HepG2 (cell line): ENCODE results near the gene AOX1. TPM values are rescaled to one million over a fixed set of nuclear protein-coding genes. Genes with fewer than 3 reads are reported as not detected.

ENCODE experiments used
- ARNT ChIP-seq: fragments of 450-650 bp; IDR thresholded peaks from 2 replicates; pipeline ENCODE4 v1.6.1; 2017
- BRD4 ChIP-seq: sonication (generic); formaldehyde crosslinking; IDR thresholded peaks from 2 replicates; pipeline ENCODE4 v1.4.0; 2020; ENCODE audit warnings: missing genetic modification reagents
- CCAR2 ChIP-seq: fragments of 200-400 bp; formaldehyde crosslinking; optimal IDR thresholded peaks from 2 replicates; pipeline ENCODE3; 2018; ENCODE audit warnings: low read depth, mild to moderate bottlenecking, low read length, moderate library complexity
- ELF4 ChIP-seq: sonication (generic); formaldehyde crosslinking; IDR thresholded peaks from 2 replicates; pipeline ENCODE4 v1.5.0; 2020; ENCODE audit warnings: missing genetic modification reagents, mild to moderate bottlenecking, moderate library complexity, borderline replicate concordance
- FOXK1 ChIP-seq: sonication (generic); formaldehyde crosslinking; IDR thresholded peaks from 2 replicates; pipeline ENCODE4 v1.4.0; 2020; ENCODE audit warnings: low read depth, missing genetic modification reagents, borderline replicate concordance
- HNF4G ChIP-seq, 2 experiments: sonication (generic) in 1 of 2; formaldehyde crosslinking in 1 of 2; IDR thresholded peaks; 2 replicates each; pipeline versions ENCODE4 v1.4.0 to v1.6.1; 2011 to 2020; ENCODE audit warnings: borderline replicate concordance in 2 of 2, low read depth in 2 of 2, mild to moderate bottlenecking in 2 of 2, low read length in 1 of 2, missing genetic modification reagents in 1 of 2, moderate library complexity in 1 of 2
- JDP2 ChIP-seq: sonication (generic); formaldehyde crosslinking; IDR thresholded peaks from 2 replicates; pipeline ENCODE4 v1.8.1; 2022; ENCODE audit warnings: missing genetic modification reagents, borderline replicate concordance
- KLF16 ChIP-seq, 2 experiments: sonication (generic) in 1 of 2; formaldehyde crosslinking in 1 of 2; IDR thresholded peaks; 2 replicates each; pipeline versions ENCODE4 v1.6.1 to v1.8.0; 2016 to 2023; ENCODE audit warnings: missing genetic modification reagents in 2 of 2, missing compliant biosample characterization in 1 of 2
- NCOA1 ChIP-seq: sonication (generic); formaldehyde crosslinking; IDR thresholded peaks from 2 replicates; pipeline ENCODE4 v1.9.0; 2021; ENCODE audit warnings: missing genetic modification reagents
- RNF2 ChIP-seq: fragments of 450-650 bp; conservative IDR thresholded peaks from 2 replicates; pipeline ENCODE4 v1.6.1; 2016; ENCODE audit warnings: low read depth
- SRF ChIP-seq: IDR thresholded peaks from 2 replicates; pipeline ENCODE4 v1.6.1; 2011; ENCODE audit warnings: mild to moderate bottlenecking, low read depth, low read length, moderate library complexity
- TBP ChIP-seq: sonication (generic); formaldehyde crosslinking; IDR thresholded peaks from 2 replicates; pipeline ENCODE4 v1.5.0; 2020; ENCODE audit warnings: missing genetic modification reagents
- TBX2 ChIP-seq: sonication (generic); formaldehyde crosslinking; IDR thresholded peaks from 2 replicates; pipeline ENCODE4 v1.5.0; 2020; ENCODE audit warnings: missing genetic modification reagents, mild to moderate bottlenecking, borderline replicate concordance
- TBX3 ChIP-seq: fragments of 450-650 bp; IDR thresholded peaks from 2 replicates; pipeline ENCODE4 v1.6.1; 2017; ENCODE audit warnings: antibody characterized with exemption, mild to moderate bottlenecking, inconsistent platforms, borderline replicate concordance
- TOPORS ChIP-seq: sonication (generic); formaldehyde crosslinking; IDR thresholded peaks from 2 replicates; pipeline ENCODE4 v1.8.0; 2023; ENCODE audit warnings: mild to moderate bottlenecking, missing genetic modification reagents
- ZMYM3 ChIP-seq: sonication (generic); formaldehyde crosslinking; IDR thresholded peaks from 2 replicates; pipeline ENCODE4 v1.5.1; 2020; ENCODE audit warnings: mild to moderate bottlenecking, missing genetic modification reagents
- ZNF292 ChIP-seq: sonication (generic); formaldehyde crosslinking; IDR thresholded peaks from 2 replicates; pipeline ENCODE4 v1.8.1; 2022; ENCODE audit warnings: mild to moderate bottlenecking, low read depth, missing genetic modification reagents, borderline replicate concordance
- ZNF354B ChIP-seq: sonication (generic); formaldehyde crosslinking; IDR thresholded peaks from 2 replicates; pipeline ENCODE4 v1.8.0; 2022; ENCODE audit warnings: mild to moderate bottlenecking, missing genetic modification reagents
- ZNF607 ChIP-seq: sonication (generic); formaldehyde crosslinking; IDR thresholded peaks from 2 replicates; pipeline ENCODE4 v1.5.1; 2020; ENCODE audit warnings: missing genetic modification reagents, mild to moderate bottlenecking, borderline replicate concordance
- polyA plus RNA-seq, 8 experiments: library from polyadenylated mRNA; depleted of rRNA in 3 of 8; stranded (reverse) in 7 of 8; unstranded in 1 of 8; fragments of >200 nt; fragmentation: Illumina TruSeq in 4 of 8; extraction: Trizol in 4 of 8; gene quantifications; 2 replicates each; pipeline versions ENCODE4 v1.2.1 to v1.2.3, GENCODE V29; 2011 to 2016; ENCODE audit warnings: low read depth in 4 of 8, missing spikeins in 1 of 8, mixed read lengths in 1 of 8; ENCODE audit not compliant: insufficient read depth in 1 of 8
- total RNA-seq, 5 experiments: library from RNA; depleted of rRNA; stranded (reverse); fragments of >200 nt; fragmentation: Illumina TruSeq; extraction: Trizol; gene quantifications; 2 replicates each; pipeline ENCODE4 v1.2.3, GENCODE V29; 2016; ENCODE audit warnings: low read depth in 1 of 5
- TF ChIP-seq, protein P1 (sequence below): sonication (generic); formaldehyde crosslinking; IDR thresholded peaks from 2 replicates; pipeline ENCODE4 v1.4.0; 2020; ENCODE audit warnings: missing genetic modification reagents
- TF ChIP-seq, protein P2 (sequence below), 2 experiments: sonication (generic) in 1 of 2; formaldehyde crosslinking in 1 of 2; IDR thresholded peaks; 2 replicates each; pipeline versions ENCODE4 v1.4.0 to v1.6.1; 2016 to 2020; ENCODE audit warnings: borderline replicate concordance in 1 of 2, low read depth in 1 of 2, mild to moderate bottlenecking in 1 of 2, missing genetic modification reagents in 1 of 2

AOX1 gene
- total and polyA plus RNA-seq, 2 of the 13 experiments (the other 11 are each of a cell fraction or from before 2014, with no cell fraction given): 9.2 to 18.0 TPM

DNA sequence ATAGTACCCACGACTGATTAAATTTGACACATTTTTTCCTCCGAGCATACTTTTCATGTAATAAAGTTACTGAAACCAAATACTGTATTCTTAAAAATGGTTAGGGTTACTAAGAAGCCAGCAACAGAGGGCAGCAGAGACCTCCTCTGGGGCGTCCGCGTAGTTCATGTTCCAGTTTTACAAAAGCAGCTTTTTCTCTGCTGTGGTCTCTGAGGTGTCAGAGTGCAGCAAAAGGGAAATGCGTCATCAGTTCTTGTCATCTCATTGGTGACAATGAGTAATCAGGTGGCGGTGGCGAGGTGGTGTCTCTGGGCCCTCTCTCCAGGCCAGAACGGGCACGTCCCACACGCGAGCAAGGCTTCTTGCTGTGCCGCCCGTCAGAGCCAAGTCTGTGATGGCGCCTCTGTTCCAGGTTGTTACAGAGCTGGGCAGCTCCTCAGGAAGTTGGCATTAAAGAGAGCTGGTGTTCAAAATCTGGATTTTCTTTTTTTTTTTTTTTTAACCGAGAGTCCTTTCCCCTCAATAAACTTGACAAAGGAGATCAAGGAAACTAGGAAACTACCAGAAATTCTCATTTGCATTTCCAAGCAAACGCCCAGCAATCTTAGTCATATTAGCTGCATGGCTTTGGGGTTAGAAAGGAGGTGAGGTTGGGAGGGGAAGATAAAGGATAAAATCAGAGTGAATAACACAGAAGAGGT is 127.3 kb downstream of the AOX1 start (continued):
- TF ChIP-seq ZNF292 (CRISPR knock-in tag): peak; percentile 85; the same call in 1 of the 2 replicates
- TF ChIP-seq NCOA1 (CRISPR knock-in tag): no peak
- no peak for TF ChIP-seq JDP2 (CRISPR knock-in tag)
- TF ChIP-seq KLF16 (CRISPR knock-in tag; IDR thresholded peaks at IDR 0.05): peak in 1 of 2 experiments; percentile 92; a peak in 2 of 4 replicates
- TF ChIP-seq RNF2: peak; percentile 74
- no peak for TF ChIP-seq ARNT
- no peak for TF ChIP-seq TBP (CRISPR knock-in tag)
- peak; percentile 89 for TF ChIP-seq TBX3
- TF ChIP-seq ZMYM3: peak; percentile 95
- TF ChIP-seq TBX2 (CRISPR knock-in tag): peak; percentile 94
- TF ChIP-seq, protein P1, sequence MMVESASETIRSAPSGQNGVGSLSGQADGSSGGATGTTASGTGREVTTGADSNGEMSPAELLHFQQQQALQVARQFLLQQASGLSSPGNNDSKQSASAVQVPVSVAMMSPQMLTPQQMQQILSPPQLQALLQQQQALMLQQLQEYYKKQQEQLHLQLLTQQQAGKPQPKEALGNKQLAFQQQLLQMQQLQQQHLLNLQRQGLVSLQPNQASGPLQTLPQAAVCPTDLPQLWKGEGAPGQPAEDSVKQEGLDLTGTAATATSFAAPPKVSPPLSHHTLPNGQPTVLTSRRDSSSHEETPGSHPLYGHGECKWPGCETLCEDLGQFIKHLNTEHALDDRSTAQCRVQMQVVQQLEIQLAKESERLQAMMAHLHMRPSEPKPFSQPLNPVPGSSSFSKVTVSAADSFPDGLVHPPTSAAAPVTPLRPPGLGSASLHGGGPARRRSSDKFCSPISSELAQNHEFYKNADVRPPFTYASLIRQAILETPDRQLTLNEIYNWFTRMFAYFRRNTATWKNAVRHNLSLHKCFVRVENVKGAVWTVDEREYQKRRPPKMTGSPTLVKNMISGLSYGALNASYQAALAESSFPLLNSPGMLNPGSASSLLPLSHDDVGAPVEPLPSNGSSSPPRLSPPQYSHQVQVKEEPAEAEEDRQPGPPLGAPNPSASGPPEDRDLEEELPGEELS (CRISPR knock-in tag): peak; percentile 84
- TF ChIP-seq FOXK1 (CRISPR knock-in tag): peak; percentile 60; the same call in 1 of the 2 replicates
- no peak for TF ChIP-seq TOPORS
- no peak for TF ChIP-seq ELF4 (CRISPR knock-in tag)
- TF ChIP-seq ZNF354B (CRISPR knock-in tag): no peak
- TF ChIP-seq BRD4 (CRISPR knock-in tag): peak; percentile 82; the same call in 1 of the 2 replicates
- TF ChIP-seq, protein P2, sequence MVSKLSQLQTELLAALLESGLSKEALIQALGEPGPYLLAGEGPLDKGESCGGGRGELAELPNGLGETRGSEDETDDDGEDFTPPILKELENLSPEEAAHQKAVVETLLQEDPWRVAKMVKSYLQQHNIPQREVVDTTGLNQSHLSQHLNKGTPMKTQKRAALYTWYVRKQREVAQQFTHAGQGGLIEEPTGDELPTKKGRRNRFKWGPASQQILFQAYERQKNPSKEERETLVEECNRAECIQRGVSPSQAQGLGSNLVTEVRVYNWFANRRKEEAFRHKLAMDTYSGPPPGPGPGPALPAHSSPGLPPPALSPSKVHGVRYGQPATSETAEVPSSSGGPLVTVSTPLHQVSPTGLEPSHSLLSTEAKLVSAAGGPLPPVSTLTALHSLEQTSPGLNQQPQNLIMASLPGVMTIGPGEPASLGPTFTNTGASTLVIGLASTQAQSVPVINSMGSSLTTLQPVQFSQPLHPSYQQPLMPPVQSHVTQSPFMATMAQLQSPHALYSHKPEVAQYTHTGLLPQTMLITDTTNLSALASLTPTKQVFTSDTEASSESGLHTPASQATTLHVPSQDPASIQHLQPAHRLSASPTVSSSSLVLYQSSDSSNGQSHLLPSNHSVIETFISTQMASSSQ (IDR thresholded peaks at IDR 0.05; ENCODE audit: low read depth): peak; percentile 33; the same call in 1 of the 2 replicates
- TF ChIP-seq, protein P2 (CRISPR knock-in tag; IDR thresholded peaks at IDR 0.05; ENCODE audit: borderline replicate concordance): 0 out of 2 replicates have a peak, but pooled peaks have one; percentile 19
- peak; percentile 18; the same call in 1 of the 2 replicates for TF ChIP-seq HNF4G (IDR thresholded peaks at IDR 0.05; ENCODE audit: borderline replicate concordance, low read depth, low read length)
- peak; percentile 64; the same call in 1 of the 2 replicates for TF ChIP-seq HNF4G (CRISPR knock-in tag; IDR thresholded peaks at IDR 0.05; ENCODE audit: borderline replicate concordance, low read depth)
- no peak for TF ChIP-seq SRF
- TF ChIP-seq ZNF607 (CRISPR knock-in tag): peak; percentile 69
- no peak for TF ChIP-seq CCAR2
